GM19455 (cell line): ENCODE data around the gene CIAO1.
"Not testable (repeated sequence)": the region's sequence is repeated elsewhere in the genome, so short reads cannot be mapped to it uniquely, and the experiment has no call there.

Experiments
- ATAC-seq: cut with Tn5 transposase; IDR thresholded peaks from one replicate; pipeline ENCODE4 v1.9.1; 2021; ENCODE audit not compliant: unreplicated experiment

The CIAO1 gene

GRCh38 chr2:96265840-96266679 lies at the start of gene CIAO1, which contains the start of gene TMEM127:
CIAO1 (plus strand) TSS chr2:96266225; CDS start chr2:96266351, 126 bp downstream.
TMEM127 (minus strand) TSS chr2:96265997; CDS start chr2:96265381, 616 bp downstream.
- ATAC-seq, result peak; percentile 91

- no peak for ATAC-seq
Observed at GRCh38 chr2:96218508-96219131, 47.4 kb upstream of the CIAO1 start.

GRCh38 chr2:96219959-96220358 lies 46.1 kb upstream of the CIAO1 start:
- ATAC-seq, result not testable (repeated sequence)

DNA sequence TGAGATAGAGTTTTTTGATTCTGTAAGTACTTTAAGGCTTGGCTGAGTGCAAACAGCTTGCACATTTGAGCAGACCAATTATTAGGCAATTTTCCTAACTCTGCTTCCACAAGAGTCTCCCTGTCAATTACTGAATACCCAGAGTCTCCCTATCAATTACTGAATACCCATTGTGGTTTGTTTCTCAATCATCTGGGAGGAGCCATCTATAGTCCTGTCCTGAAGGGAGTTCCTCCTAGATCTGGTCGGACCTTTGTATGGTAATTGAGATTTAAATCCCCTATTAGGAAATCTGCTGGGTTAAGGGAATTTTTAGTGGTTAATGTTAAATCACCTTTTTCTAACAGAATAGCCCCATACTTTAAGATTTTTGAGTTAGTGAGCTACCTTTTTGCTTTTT lies 44.9 kb upstream of the CIAO1 start:
- ATAC-seq, result not testable (repeated sequence)

- ATAC-seq, result no peak
Observed at GRCh38 chr2:96225016-96225533, 41.0 kb upstream of the CIAO1 start.

- no peak for ATAC-seq
Observed at GRCh38 chr2:96231316-96231715, 34.7 kb upstream of the CIAO1 start.

- no peak for ATAC-seq
Observed at GRCh38 chr2:96233436-96233835, 32.6 kb upstream of the CIAO1 start.

DNA sequence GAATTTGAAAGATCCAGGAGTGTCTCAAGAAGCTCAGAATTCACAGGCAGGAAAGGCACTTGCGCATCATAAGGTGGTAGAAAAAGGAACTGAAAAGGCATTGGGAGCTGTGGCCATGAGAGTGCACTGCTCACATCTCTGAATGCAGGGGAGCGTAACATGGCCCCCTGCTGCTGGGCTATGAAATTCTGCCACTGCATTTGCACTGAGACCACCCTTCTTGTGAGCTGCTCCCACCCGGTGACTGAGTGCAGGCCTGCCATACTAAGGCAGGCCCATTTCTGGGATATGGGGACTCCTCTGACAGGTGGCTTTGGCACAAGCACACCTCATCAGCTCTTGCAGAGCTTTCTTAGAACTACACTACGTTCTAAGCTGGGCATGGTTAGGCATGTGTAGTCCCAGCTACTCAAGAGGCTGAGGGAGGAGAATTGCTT lies 32.1 kb upstream of the CIAO1 start:
- ATAC-seq, result no peak

DNA sequence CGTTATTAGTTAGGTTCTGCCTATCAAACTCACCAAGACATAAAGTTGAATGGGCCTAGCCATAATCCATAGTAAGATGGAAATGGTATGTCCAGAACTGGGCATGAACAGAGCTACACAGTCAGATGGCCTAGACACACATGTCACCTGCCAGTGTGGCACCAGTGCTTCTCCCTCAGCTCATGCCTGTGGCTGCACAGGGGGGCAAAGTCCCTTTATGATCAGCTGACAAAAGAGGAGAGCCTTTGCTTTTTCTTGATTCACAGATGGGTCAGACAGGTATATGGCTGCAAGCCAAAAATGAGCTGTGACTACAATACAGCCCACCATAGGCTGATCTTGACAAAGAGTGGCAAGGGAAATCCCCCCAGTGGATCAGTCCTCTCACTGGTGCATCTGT lies 29.1 kb upstream of the CIAO1 start:
- ATAC-seq, result no peak

DNA sequence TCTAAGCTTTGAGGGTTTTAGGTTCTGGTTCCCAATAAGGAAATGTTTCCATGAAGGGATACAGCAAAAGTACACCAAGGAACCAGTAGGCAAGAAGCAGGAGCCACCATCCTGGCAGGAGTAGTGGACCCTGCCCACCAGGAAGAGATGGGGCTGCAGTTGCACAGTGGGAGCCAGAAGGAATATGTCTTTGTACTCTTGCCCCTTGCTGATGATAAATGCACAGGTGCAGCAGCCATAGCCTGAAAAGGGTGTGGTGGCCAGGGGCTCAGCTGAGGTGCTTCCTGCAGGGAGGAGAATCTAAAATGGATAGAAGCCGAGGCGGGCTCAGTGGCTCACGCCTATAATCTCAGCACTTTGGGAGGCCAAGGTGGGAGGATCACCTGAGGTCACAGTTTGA lies 27.8 kb upstream of the CIAO1 start:
- ATAC-seq, result no peak

DNA sequence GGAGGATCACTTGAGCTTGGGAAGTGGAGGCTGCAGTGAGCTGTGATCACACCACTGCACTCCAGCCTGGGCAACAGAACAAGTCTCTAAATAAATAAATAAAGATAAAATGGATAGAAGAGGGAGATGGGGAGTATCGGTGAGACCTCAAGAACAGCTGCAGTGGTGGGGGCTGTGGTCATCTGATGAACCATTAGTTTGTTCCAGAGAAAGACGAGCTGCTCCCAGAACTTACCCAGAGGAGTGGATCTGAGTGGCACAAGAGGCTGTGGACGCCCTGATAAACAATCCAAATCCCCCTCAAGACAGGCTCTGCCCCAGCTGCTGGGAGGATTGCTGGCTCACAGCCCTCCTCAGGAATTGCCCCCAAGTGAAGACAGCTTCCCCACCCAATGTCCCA lies 26.9 kb upstream of the CIAO1 start:
- ATAC-seq, result no peak

DNA sequence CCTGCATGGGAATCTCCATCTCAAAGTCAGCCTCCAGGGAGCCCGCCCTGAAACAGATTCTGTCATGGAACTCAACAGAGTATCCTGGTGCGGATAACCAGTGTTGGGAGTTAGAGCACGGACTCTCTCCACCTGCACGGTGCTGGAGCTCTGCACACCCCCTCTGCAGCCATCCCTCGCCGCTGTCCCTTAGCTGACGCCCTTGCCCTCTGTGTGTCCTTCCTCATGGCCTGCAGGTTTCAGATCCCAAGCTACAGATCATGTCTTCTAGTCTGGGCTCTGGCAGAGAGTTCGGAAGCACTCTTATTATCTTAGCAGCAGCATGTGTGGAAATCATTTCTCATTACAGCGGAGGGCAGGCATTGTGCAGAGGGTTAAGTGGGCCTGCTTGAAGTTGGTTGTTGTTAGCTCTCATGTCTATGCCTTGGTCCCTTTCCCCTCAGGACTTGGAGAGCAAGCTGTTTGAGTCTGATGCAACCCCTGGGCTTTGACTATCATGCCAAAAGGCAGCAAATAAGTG lies 26.2 kb upstream of the CIAO1 start:
- ATAC-seq, result no peak

DNA sequence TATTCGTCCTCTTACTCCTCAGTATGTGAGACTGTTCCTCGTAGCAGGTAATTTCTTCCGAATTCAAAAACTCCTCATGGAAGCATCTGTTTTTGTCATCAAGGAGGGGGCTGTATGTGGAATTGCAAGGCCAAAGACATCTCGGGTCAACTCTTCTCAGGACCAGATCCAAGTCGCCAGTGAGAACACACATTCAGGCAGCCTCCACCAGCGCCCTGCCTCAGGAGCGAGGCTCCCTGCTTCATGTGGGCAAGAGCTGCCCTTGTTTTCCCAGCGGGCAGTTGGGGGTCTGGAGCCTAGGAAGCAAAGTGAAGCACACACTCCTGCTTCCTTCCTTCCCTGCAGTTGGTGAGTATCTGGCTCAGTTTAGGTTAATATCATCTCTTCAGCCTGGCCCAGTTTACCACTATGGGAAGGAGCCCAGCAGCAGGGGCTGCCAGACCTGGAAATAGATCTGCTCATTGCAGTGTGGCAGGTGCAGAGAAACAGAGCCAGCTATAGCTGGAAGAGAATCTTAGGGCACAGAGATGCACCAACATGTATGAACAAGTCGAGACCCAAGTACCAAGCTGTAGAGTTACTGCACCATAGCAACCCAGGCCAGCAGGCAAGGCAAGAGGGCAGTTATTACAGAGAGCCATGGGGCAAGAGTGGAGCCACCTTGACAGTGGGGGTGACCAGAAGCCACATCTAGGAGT lies 25.5 kb upstream of the CIAO1 start:
- ATAC-seq, result no peak

DNA sequence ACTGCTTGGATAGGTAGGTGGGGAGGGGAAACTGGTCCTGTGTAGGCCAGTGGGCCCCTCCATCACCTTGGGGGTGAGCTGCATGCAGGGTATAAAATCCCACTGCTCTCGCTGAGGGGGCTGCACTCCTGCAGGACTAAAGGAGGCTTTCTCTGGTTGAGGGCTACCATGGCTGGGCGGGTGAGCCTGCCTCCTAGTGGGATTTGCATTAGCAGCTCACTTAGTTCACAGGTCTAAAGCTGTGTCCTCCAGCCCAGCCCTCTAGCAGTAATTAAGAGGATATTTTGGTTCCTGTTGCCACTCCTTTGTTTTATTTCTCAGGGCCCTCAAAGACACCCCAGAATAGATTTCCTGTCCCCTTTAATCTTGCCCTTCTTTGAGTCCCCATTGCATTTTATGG lies 24.8 kb upstream of the CIAO1 start:
- ATAC-seq, result no peak

- ATAC-seq, result peak; percentile 85
Observed at GRCh38 chr2:96241900-96242611, 24.0 kb upstream of the CIAO1 start.

DNA sequence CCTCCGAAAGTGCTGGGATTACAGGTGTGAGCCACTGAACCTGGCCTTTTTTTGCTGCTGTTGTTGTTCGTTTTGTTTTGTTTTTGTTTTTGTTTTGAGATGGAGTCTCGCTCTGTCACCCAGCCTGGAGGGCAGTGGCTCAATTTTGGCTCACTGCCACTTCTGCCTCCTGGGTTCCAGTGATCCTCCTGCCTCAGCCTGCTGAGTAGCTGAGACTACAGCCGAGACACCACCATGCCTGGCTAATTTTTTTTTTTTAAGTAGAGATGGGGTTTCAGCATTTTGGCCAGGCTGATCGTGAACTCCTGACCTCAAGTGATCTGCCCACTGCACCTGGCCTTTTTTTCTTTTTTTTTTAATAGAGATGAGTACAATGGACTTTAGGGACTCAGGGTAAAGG lies 22.2 kb upstream of the CIAO1 start:
- no peak for ATAC-seq

- ATAC-seq, result no peak
Observed at GRCh38 chr2:96245609-96246390, 20.2 kb upstream of the CIAO1 start.

GRCh38 chr2:96247009-96247408 lies 19.0 kb upstream of the CIAO1 start:
- ATAC-seq, result no peak

DNA sequence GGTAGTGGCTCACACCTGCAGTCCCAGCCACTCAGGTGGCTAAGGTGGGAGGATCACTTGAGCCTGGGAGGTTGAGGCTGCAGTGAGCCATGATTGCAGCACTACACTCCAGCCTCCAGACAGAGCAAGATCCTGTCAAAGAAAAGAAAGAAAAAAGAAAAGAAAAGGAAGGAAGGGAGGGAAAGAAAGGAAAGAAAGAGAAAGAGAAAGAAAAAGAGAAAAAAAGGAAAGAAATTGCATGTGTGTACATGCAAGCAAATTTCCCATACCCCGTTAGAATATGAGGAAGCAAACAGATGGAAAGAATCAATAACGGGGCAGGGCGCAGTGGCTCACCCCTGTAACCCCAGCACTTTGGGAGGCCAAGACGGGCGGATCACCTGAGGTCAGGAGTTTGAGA lies 18.1 kb upstream of the CIAO1 start:
- no peak for ATAC-seq

GRCh38 chr2:96248624-96249023 lies 17.4 kb upstream of the CIAO1 start:
- no peak for ATAC-seq
